ENCODE measurements around the gene TMEM150B.

Gene TMEM150B

GRCh38 chr19:55278391-55279135 is 46.6 kb downstream of the TMEM150B start:
- Histone ChIP-seq H3K4me1 (ENCODE audit: control insufficient read depth in 1 of 2, insufficient read depth in 1 of 2, low read depth in 1 of 2, low read length in 1 of 2) (peaks cover 6 to 14% of the 10 kb centered on the region in 2 experiments), H3K4me3 (ENCODE audit: low read depth in 1 of 2, low read length in 1 of 2) (no peak overlapping the region), H3K9me3 (no peaks in the 10 kb centered on the region), H3K27ac (no peak overlapping the region), H3K36me3 (no peaks in the 10 kb centered on the region), H3K27me3 (peaks cover 13% of the 10 kb centered on the region)
- TF ChIP-seq CTCF (IDR thresholded peaks at IDR 0.05) = no peak

- Histone ChIP-seq H3K4me1 (ENCODE audit: control insufficient read depth in 1 of 2, insufficient read depth in 1 of 2, low read depth in 1 of 2, low read length in 1 of 2) (peaks cover 6 to 14% of the 10 kb centered on the region in 2 experiments), H3K4me3 (ENCODE audit: low read depth in 1 of 2, low read length in 1 of 2) (no peak overlapping the region), H3K27me3 (peaks cover 2% of the 10 kb centered on the region), H3K36me3 (no peaks in the 10 kb centered on the region), H3K27ac (no peak overlapping the region), H3K9me3 (no peaks in the 10 kb centered on the region)
- no peak for TF ChIP-seq CTCF (IDR thresholded peaks at IDR 0.05)
Observed at GRCh38 chr19:55277494-55277893, 47.6 kb downstream of the TMEM150B start.

GRCh38 chr19:55276720-55277430 is 48.3 kb downstream of the TMEM150B start:
- Histone ChIP-seq H3K4me1 (ENCODE audit: control insufficient read depth in 1 of 2, insufficient read depth in 1 of 2, low read depth in 1 of 2, low read length in 1 of 2) (peaks cover 6 to 14% of the 10 kb centered on the region in 2 experiments), H3K27me3 (no peaks in the 10 kb centered on the region), H3K4me3 (ENCODE audit: low read depth in 1 of 2, low read length in 1 of 2) (no peak overlapping the region), H3K9me3 (no peaks in the 10 kb centered on the region), H3K36me3 (no peaks in the 10 kb centered on the region), H3K27ac (no peak overlapping the region)
- TF ChIP-seq CTCF (IDR thresholded peaks at IDR 0.05) = no peak

- Histone ChIP-seq H3K36me3 (no peaks in the 10 kb centered on the region), H3K9me3 (no peaks in the 10 kb centered on the region), H3K4me1 (ENCODE audit: control insufficient read depth in 1 of 2, insufficient read depth in 1 of 2, low read depth in 1 of 2, low read length in 1 of 2) (peaks cover 6 to 14% of the 10 kb centered on the region in 2 experiments), H3K27ac (no peak overlapping the region), H3K27me3 (no peaks in the 10 kb centered on the region), H3K4me3 (ENCODE audit: low read depth in 1 of 2, low read length in 1 of 2) (no peak overlapping the region)
- TF ChIP-seq CTCF (IDR thresholded peaks at IDR 0.05) = no peak
Observed at GRCh38 chr19:55275851-55276719, 49.1 kb downstream of the TMEM150B start.

GRCh38 chr19:55273978-55274707 is 51.0 kb downstream of the TMEM150B start:
- no peaks in the 10 kb centered on the region for H3K4me1 ChIP-seq (ENCODE audit: control insufficient read depth in 1 of 2, insufficient read depth in 1 of 2, low read depth in 1 of 2, low read length in 1 of 2)
- no peaks in the 10 kb centered on the region for H3K27me3 ChIP-seq
- no peaks in the 10 kb centered on the region for H3K9me3 ChIP-seq
- no peak overlapping the region for H3K27ac ChIP-seq
- no peak for TF ChIP-seq CTCF (IDR thresholded peaks at IDR 0.05)
- H3K36me3 ChIP-seq = no peaks in the 10 kb centered on the region
- H3K4me3 ChIP-seq (ENCODE audit: low read depth in 1 of 2, low read length in 1 of 2) = no peak overlapping the region

Measured in neutrophil (primary cell).